ENCODE results near the gene AFG3L2.

The AFG3L2 gene

GRCh38 chr18:12393510-12393909 lies 16.5 kb upstream of the AFG3L2 start:
- DNase-seq: no peak
- H3K4ac ChIP-seq (ENCODE audit: low read depth in 1 of 2, low read length in 2 of 2): no peak overlapping the region

DNA sequence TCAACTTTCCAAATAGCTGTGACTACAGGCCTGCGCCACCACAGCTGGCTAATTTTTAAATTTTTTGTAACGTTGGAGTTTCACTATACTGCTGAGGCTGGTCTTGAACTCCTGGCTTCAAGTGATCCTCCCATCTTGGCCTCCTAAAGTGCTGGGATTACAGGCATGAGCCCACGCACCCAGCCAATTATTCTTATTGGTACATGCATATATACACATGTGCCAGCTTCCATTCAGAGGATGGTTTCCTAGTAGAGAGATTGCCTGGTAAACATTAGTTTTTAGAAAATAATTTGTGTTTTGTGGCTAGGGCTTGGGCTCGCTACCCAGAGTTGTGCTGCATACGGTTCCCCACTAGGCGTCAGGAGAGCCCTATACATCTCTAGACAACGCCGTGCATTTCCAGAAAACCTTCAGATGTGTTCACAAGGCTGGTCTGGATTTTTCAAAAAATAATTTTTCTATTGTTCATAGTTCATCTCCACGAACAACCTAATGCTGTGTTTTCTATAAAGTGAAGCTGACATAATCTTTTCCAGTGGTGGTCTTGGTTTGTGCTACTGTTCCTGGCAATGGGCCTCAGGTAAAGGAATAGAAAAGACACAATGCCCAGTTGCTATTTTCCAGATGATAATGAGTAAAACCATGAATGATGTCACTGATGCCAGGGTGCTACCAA lies 14.6 kb upstream of the AFG3L2 start:
- Histone ChIP-seq H3K4me2 (ENCODE audit: low read length, poor library complexity, severe bottlenecking) (no peak overlapping the region), H3K27me3 (ENCODE audit: control insufficient read depth in 1 of 2, insufficient read depth in 1 of 2, low read length in 2 of 2) (peaks cover 0 to 12% of the 10 kb centered on the region in 2 experiments)
- 26% methylated on average over 8 of the region's 9 CpGs for WGBS

More at GRCh38 chr18:12393510-12393909, 16.5 kb upstream of the AFG3L2 start:
- H2BK5ac ChIP-seq (ENCODE audit: low read depth, low read length, poor library complexity, severe bottlenecking): no peak overlapping the region
- peaks cover 0 to 12% of the 10 kb centered on the region in 2 experiments for H3K27me3 ChIP-seq (ENCODE audit: control insufficient read depth in 1 of 2, insufficient read depth in 1 of 2, low read length in 2 of 2)
- no peak overlapping the region for H3K18ac ChIP-seq (ENCODE audit: low read depth in 1 of 2, low read length in 2 of 2)
- no peak overlapping the region for H3K23ac ChIP-seq (ENCODE audit: low read length in 2 of 2)
- H2AFZ ChIP-seq (ENCODE audit: low read depth, low read length): no peak overlapping the region
- H2BK15ac ChIP-seq (ENCODE audit: low read depth, poor library complexity, severe bottlenecking): no peak overlapping the region
- no peak overlapping the region for H3K4me3 ChIP-seq (ENCODE audit: insufficient read depth in 1 of 2, low read depth in 1 of 2, low read length in 2 of 2)
- peaks cover 3% of the 10 kb centered on the region for H3K4me1 ChIP-seq (ENCODE audit: control insufficient read depth, insufficient read depth, low read depth, low read length)
- no peak overlapping the region for H3K27ac ChIP-seq (ENCODE audit: low read length, poor library complexity, severe bottlenecking)
- WGBS: no CpG with 5 or more reads among the region's 3 CpGs
- no peak overlapping the region for H3K14ac ChIP-seq (ENCODE audit: low read length in 2 of 2)
- H2BK12ac ChIP-seq (ENCODE audit: low read length in 2 of 2): no peak overlapping the region
- H2AK5ac ChIP-seq (ENCODE audit: low read length, severe bottlenecking): no peak overlapping the region
- H3K79me1 ChIP-seq (replicated peaks; ENCODE audit: low read length, poor library complexity, severe bottlenecking): no peaks in the 10 kb centered on the region
- H3K9me3 ChIP-seq (ENCODE audit: control insufficient read depth, low read length): no peaks in the 10 kb centered on the region
- no peak overlapping the region for H3K9ac ChIP-seq (ENCODE audit: low read length)
- no peaks in the 10 kb centered on the region for H3K36me3 ChIP-seq (ENCODE audit: control insufficient read depth in 1 of 2, insufficient read depth in 2 of 2, low read depth in 1 of 2, low read length in 2 of 2)
- H2BK120ac ChIP-seq (ENCODE audit: low read depth, low read length): no peak overlapping the region
- no peak overlapping the region for H4K8ac ChIP-seq (ENCODE audit: low read length)
- no peak overlapping the region for H4K91ac ChIP-seq (ENCODE audit: low read length)
- H3K4me2 ChIP-seq (ENCODE audit: low read length, poor library complexity, severe bottlenecking): no peak overlapping the region

DNA sequence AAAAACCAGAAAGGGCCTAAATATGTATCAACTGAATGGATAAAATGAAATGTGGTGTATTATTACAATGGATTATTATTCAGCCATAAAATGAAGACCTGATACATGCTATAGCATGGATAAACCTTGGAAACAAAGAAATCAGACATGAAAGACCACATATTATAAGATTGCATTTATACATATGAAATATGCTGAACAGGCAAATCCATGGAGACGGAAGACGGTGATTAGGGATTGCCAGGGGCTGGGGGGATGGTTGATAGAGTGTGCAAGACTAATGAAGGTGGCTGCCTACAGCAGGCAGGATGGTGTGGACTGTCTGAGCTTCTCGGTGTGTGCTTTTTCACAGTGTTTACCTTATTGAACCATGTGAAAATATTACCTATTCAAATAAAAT lies 11.4 kb upstream of the AFG3L2 start:
- WGBS: 96% methylated on average over 2 of the region's 3 CpGs
- no peak overlapping the region for H3K27ac ChIP-seq (ENCODE audit: low read length, poor library complexity, severe bottlenecking)

More for the DNA sequence above, 14.6 kb upstream of the AFG3L2 start:
- Histone ChIP-seq H2BK120ac (ENCODE audit: low read depth, low read length) (no peak overlapping the region), H3K36me3 (ENCODE audit: control insufficient read depth in 1 of 2, insufficient read depth in 2 of 2, low read depth in 1 of 2, low read length in 2 of 2) (no peaks in the 10 kb centered on the region), H3K4ac (ENCODE audit: low read depth in 1 of 2, low read length in 2 of 2) (no peak overlapping the region), H2AFZ (ENCODE audit: low read depth, low read length) (no peak overlapping the region), H3K9ac (ENCODE audit: low read length) (peak overlapping the region; percentile 39), H3K14ac (ENCODE audit: low read length in 2 of 2) (no peak overlapping the region), H3K18ac (ENCODE audit: low read depth in 1 of 2, low read length in 2 of 2) (no peak overlapping the region), H3K4me1 (ENCODE audit: control insufficient read depth, insufficient read depth, low read depth, low read length) (peaks cover 3% of the 10 kb centered on the region), H2BK5ac (ENCODE audit: low read depth, low read length, poor library complexity, severe bottlenecking) (no peak overlapping the region), H2BK12ac (ENCODE audit: low read length in 2 of 2) (no peak overlapping the region), H3K23ac (ENCODE audit: low read length in 2 of 2) (no peak overlapping the region), H3K79me1 (replicated peaks; ENCODE audit: low read length, poor library complexity, severe bottlenecking) (no peaks in the 10 kb centered on the region), H2AK5ac (ENCODE audit: low read length, severe bottlenecking) (no peak overlapping the region), H4K8ac (ENCODE audit: low read length) (no peak overlapping the region), H3K4me3 (ENCODE audit: insufficient read depth in 1 of 2, low read depth in 1 of 2, low read length in 2 of 2) (no peak overlapping the region), H3K27ac (ENCODE audit: low read length, poor library complexity, severe bottlenecking) (no peak overlapping the region), H3K9me3 (ENCODE audit: control insufficient read depth, low read length) (no peaks in the 10 kb centered on the region), H4K91ac (ENCODE audit: low read length) (no peak overlapping the region), H2BK15ac (ENCODE audit: low read depth, poor library complexity, severe bottlenecking) (no peak overlapping the region)
- peak; percentile 76 for DNase-seq

DNA sequence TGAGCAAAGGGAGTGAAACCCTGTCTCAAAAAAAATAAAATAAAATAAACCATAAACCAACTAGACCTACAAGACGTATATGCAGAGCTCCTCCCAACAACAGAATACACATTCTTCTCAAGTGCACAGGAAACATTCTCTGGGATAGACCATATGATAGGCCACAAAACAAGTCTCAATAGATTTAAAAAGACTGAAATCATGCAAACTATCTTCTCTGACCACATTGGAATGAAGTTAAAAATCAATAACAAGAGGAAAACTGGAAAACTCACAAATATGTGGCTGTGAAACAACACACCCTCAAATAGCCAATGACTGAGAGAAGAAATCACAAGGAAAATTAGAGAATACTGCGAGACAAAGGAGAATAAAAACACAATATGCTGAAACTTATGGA lies 7.2 kb upstream of the AFG3L2 start:
- H3K27ac ChIP-seq (ENCODE audit: low read length, poor library complexity, severe bottlenecking): no peak overlapping the region

More for the DNA sequence above, 11.4 kb upstream of the AFG3L2 start:
- Histone ChIP-seq H3K36me3 (ENCODE audit: control insufficient read depth in 1 of 2, insufficient read depth in 2 of 2, low read depth in 1 of 2, low read length in 2 of 2) (no peaks in the 10 kb centered on the region), H2AK5ac (ENCODE audit: low read length, severe bottlenecking) (no peak overlapping the region), H3K27me3 (ENCODE audit: control insufficient read depth in 1 of 2, insufficient read depth in 1 of 2, low read length in 2 of 2) (no peaks in the 10 kb centered on the region), H3K23ac (ENCODE audit: low read length in 2 of 2) (no peak overlapping the region), H2BK5ac (ENCODE audit: low read depth, low read length, poor library complexity, severe bottlenecking) (no peak overlapping the region), H3K9ac (ENCODE audit: low read length) (no peak overlapping the region), H2AFZ (ENCODE audit: low read depth, low read length) (no peak overlapping the region), H3K4me1 (ENCODE audit: control insufficient read depth, insufficient read depth, low read depth, low read length) (no peaks in the 10 kb centered on the region), H3K18ac (ENCODE audit: low read depth in 1 of 2, low read length in 2 of 2) (no peak overlapping the region), H4K91ac (ENCODE audit: low read length) (no peak overlapping the region), H2BK15ac (ENCODE audit: low read depth, poor library complexity, severe bottlenecking) (no peak overlapping the region), H4K8ac (ENCODE audit: low read length) (no peak overlapping the region), H3K4ac (ENCODE audit: low read depth in 1 of 2, low read length in 2 of 2) (no peak overlapping the region), H3K14ac (ENCODE audit: low read length in 2 of 2) (no peak overlapping the region), H2BK120ac (ENCODE audit: low read depth, low read length) (no peak overlapping the region), H3K9me3 (ENCODE audit: control insufficient read depth, low read length) (no peaks in the 10 kb centered on the region), H3K4me2 (ENCODE audit: low read length, poor library complexity, severe bottlenecking) (no peak overlapping the region), H3K79me1 (replicated peaks; ENCODE audit: low read length, poor library complexity, severe bottlenecking) (no peaks in the 10 kb centered on the region), H3K4me3 (ENCODE audit: insufficient read depth in 1 of 2, low read depth in 1 of 2, low read length in 2 of 2) (no peak overlapping the region), H2BK12ac (ENCODE audit: low read length in 2 of 2) (no peak overlapping the region)
- DNase-seq: no peak

More for the DNA sequence above, 7.2 kb upstream of the AFG3L2 start:
- no peak overlapping the region for H2BK5ac ChIP-seq (ENCODE audit: low read depth, low read length, poor library complexity, severe bottlenecking)
- H3K27me3 ChIP-seq (ENCODE audit: control insufficient read depth in 1 of 2, insufficient read depth in 1 of 2, low read length in 2 of 2): no peaks in the 10 kb centered on the region
- no peak overlapping the region for H3K4me3 ChIP-seq (ENCODE audit: insufficient read depth in 1 of 2, low read depth in 1 of 2, low read length in 2 of 2)
- H3K4me2 ChIP-seq (ENCODE audit: low read length, poor library complexity, severe bottlenecking): no peak overlapping the region
- no peaks in the 10 kb centered on the region for H3K36me3 ChIP-seq (ENCODE audit: control insufficient read depth in 1 of 2, insufficient read depth in 2 of 2, low read depth in 1 of 2, low read length in 2 of 2)
- H2BK12ac ChIP-seq (ENCODE audit: low read length in 2 of 2): no peak overlapping the region
- H3K9ac ChIP-seq (ENCODE audit: low read length): no peak overlapping the region
- no peak overlapping the region for H3K4ac ChIP-seq (ENCODE audit: low read depth in 1 of 2, low read length in 2 of 2)
- H3K79me1 ChIP-seq (replicated peaks; ENCODE audit: low read length, poor library complexity, severe bottlenecking): no peaks in the 10 kb centered on the region
- peaks cover 6% of the 10 kb centered on the region for H3K9me3 ChIP-seq (ENCODE audit: control insufficient read depth, low read length)
- H2BK15ac ChIP-seq (ENCODE audit: low read depth, poor library complexity, severe bottlenecking): no peak overlapping the region
- no peak overlapping the region for H3K14ac ChIP-seq (ENCODE audit: low read length in 2 of 2)
- H2BK120ac ChIP-seq (ENCODE audit: low read depth, low read length): no peak overlapping the region
- no peaks in the 10 kb centered on the region for H3K4me1 ChIP-seq (ENCODE audit: control insufficient read depth, insufficient read depth, low read depth, low read length)
- no peak overlapping the region for H2AK5ac ChIP-seq (ENCODE audit: low read length, severe bottlenecking)
- H3K18ac ChIP-seq (ENCODE audit: low read depth in 1 of 2, low read length in 2 of 2): no peak overlapping the region
- H4K8ac ChIP-seq (ENCODE audit: low read length): no peak overlapping the region
- WGBS: 63% methylated on average over 1 of the region's 2 CpGs
- no peak overlapping the region for H4K91ac ChIP-seq (ENCODE audit: low read length)
- DNase-seq: no peak
- no peak overlapping the region for H3K23ac ChIP-seq (ENCODE audit: low read length in 2 of 2)
- no peak overlapping the region for H2AFZ ChIP-seq (ENCODE audit: low read depth, low read length)

Measured in mesenchymal stem cell (in vitro differentiated cells and primary cell).